ENCODE results near the gene HLA-DOB.
"Not testable (repeated sequence)": the region's sequence is repeated elsewhere in the genome, so short reads cannot be mapped to it uniquely, and the experiment has no call there.

HLA-DOB gene

GRCh38 chr6:32807020-32807580, 9.7 kb downstream of the HLA-DOB start:
- Mint-ChIP-seq H3K4me3 (no peak overlapping the region), H3K27ac (no peak overlapping the region), H3K36me3 (ENCODE audit: low read depth) (peaks cover 2% of the 10 kb centered on the region), H3K9me3 (no peaks in the 10 kb centered on the region), H3K27me3 (peaks cover 39% of the 10 kb centered on the region), H3K4me1 (no peaks in the 10 kb centered on the region)
- ATAC-seq (no peak), DNase-seq (no peak)

- H3K36me3 Mint-ChIP-seq (ENCODE audit: low read depth); ATAC-seq; H3K27ac Mint-ChIP-seq; DNase-seq; H3K4me1 Mint-ChIP-seq; H3K4me3 Mint-ChIP-seq; H3K9me3 Mint-ChIP-seq: not testable (repeated sequence)
- H3K27me3 Mint-ChIP-seq, result peaks cover 44% of the 10 kb centered on the region
These were observed 11.4 kb downstream of the HLA-DOB start for GRCh38 chr6:32805404-32805803.

GRCh38 chr6:32803416-32803815, 13.4 kb downstream of the HLA-DOB start:
- H3K4me1 Mint-ChIP-seq, result no peaks in the 10 kb centered on the region
- DNase-seq (no peak), ATAC-seq (no peak)
- no peak overlapping the region for H3K27ac Mint-ChIP-seq
- peaks cover 48% of the 10 kb centered on the region for H3K27me3 Mint-ChIP-seq
- H3K4me3 Mint-ChIP-seq, result no peak overlapping the region
- H3K9me3 Mint-ChIP-seq, result peaks cover 5% of the 10 kb centered on the region
- no peaks in the 10 kb centered on the region for H3K36me3 Mint-ChIP-seq (ENCODE audit: low read depth)

GRCh38 chr6:32799740-32800139, 17.1 kb downstream of the HLA-DOB start:
- no peak overlapping the region for H3K4me3 Mint-ChIP-seq
- H3K27me3 Mint-ChIP-seq, result peaks cover 42% of the 10 kb centered on the region
- no peak overlapping the region for H3K27ac Mint-ChIP-seq
- H3K4me1 Mint-ChIP-seq, result peaks cover 15% of the 10 kb centered on the region
- ATAC-seq (no peak), DNase-seq (no peak)
- peaks cover 5% of the 10 kb centered on the region for H3K9me3 Mint-ChIP-seq
- no peaks in the 10 kb centered on the region for H3K36me3 Mint-ChIP-seq (ENCODE audit: low read depth)

- Mint-ChIP-seq H3K4me3 (no peak overlapping the region), H3K27ac (no peak overlapping the region), H3K36me3 (ENCODE audit: low read depth) (no peaks in the 10 kb centered on the region), H3K27me3 (peaks cover 41% of the 10 kb centered on the region), H3K9me3 (peaks cover 5% of the 10 kb centered on the region), H3K4me1 (peaks cover 21% of the 10 kb centered on the region)
- ATAC-seq (no peak), DNase-seq (no peak)
These were observed 17.6 kb downstream of the HLA-DOB start for GRCh38 chr6:32799168-32799567.

- DNase-seq (peak; percentile 86), ATAC-seq (peak; percentile 72)
- peaks cover 27% of the 10 kb centered on the region for H3K4me1 Mint-ChIP-seq
- H3K36me3 Mint-ChIP-seq (ENCODE audit: low read depth), result no peaks in the 10 kb centered on the region
- peaks cover 5% of the 10 kb centered on the region for H3K9me3 Mint-ChIP-seq
- H3K4me3 Mint-ChIP-seq, result peak overlapping the region; percentile 62
- peaks cover 31% of the 10 kb centered on the region for H3K27me3 Mint-ChIP-seq
- peak overlapping the region; percentile 50 for H3K27ac Mint-ChIP-seq
These were observed 19.7 kb downstream of the HLA-DOB start for GRCh38 chr6:32796848-32797776.

GRCh38 chr6:32794510-32794909, 22.3 kb downstream of the HLA-DOB start:
- Mint-ChIP-seq H3K4me1 (peaks cover 27% of the 10 kb centered on the region), H3K27me3 (peaks cover 29% of the 10 kb centered on the region), H3K27ac (no peak overlapping the region), H3K9me3 (peaks cover 5% of the 10 kb centered on the region), H3K36me3 (ENCODE audit: low read depth) (no peaks in the 10 kb centered on the region), H3K4me3 (no peak overlapping the region)
- no peak for ATAC-seq
- no peak for DNase-seq

- ATAC-seq (no peak), DNase-seq (no peak)
- Mint-ChIP-seq H3K36me3 (ENCODE audit: low read depth) (no peaks in the 10 kb centered on the region), H3K27me3 (peaks cover 34% of the 10 kb centered on the region), H3K4me3 (no peak overlapping the region), H3K9me3 (no peaks in the 10 kb centered on the region), H3K27ac (no peak overlapping the region), H3K4me1 (peaks cover 27% of the 10 kb centered on the region)
These were observed 23.8 kb downstream of the HLA-DOB start for GRCh38 chr6:32792901-32793435.

GRCh38 chr6:32790306-32790705, 26.5 kb downstream of the HLA-DOB start:
- ATAC-seq (no peak), DNase-seq (no peak)
- Mint-ChIP-seq H3K4me1 (peaks cover 15% of the 10 kb centered on the region), H3K27ac (no peak overlapping the region), H3K9me3 (no peaks in the 10 kb centered on the region), H3K4me3 (no peak overlapping the region), H3K27me3 (peaks cover 41% of the 10 kb centered on the region), H3K36me3 (ENCODE audit: low read depth) (no peaks in the 10 kb centered on the region)

- no peaks in the 10 kb centered on the region for H3K36me3 Mint-ChIP-seq (ENCODE audit: low read depth)
- no peak overlapping the region for H3K27ac Mint-ChIP-seq
- no peak overlapping the region for H3K4me3 Mint-ChIP-seq
- no peaks in the 10 kb centered on the region for H3K9me3 Mint-ChIP-seq
- no peaks in the 10 kb centered on the region for H3K4me1 Mint-ChIP-seq
- peak; percentile 68 for ATAC-seq
- H3K27me3 Mint-ChIP-seq, result peaks cover 26% of the 10 kb centered on the region
- peak; percentile 20 for DNase-seq
These were observed 30.8 kb downstream of the HLA-DOB start for GRCh38 chr6:32785781-32786533.

GRCh38 chr6:32782923-32783322, 33.9 kb downstream of the HLA-DOB start:
- H3K27ac Mint-ChIP-seq; H3K9me3 Mint-ChIP-seq; DNase-seq; H3K4me3 Mint-ChIP-seq; H3K36me3 Mint-ChIP-seq (ENCODE audit: low read depth); H3K4me1 Mint-ChIP-seq; ATAC-seq: not testable (repeated sequence)
- peaks cover 19% of the 10 kb centered on the region for H3K27me3 Mint-ChIP-seq

GRCh38 chr6:32779036-32779435, 37.8 kb downstream of the HLA-DOB start:
- no peaks in the 10 kb centered on the region for H3K9me3 Mint-ChIP-seq
- ATAC-seq (no peak), DNase-seq (no peak)
- no peaks in the 10 kb centered on the region for H3K36me3 Mint-ChIP-seq (ENCODE audit: low read depth)
- peaks cover 5% of the 10 kb centered on the region for H3K27me3 Mint-ChIP-seq
- no peak overlapping the region for H3K27ac Mint-ChIP-seq
- H3K4me3 Mint-ChIP-seq, result no peak overlapping the region
- H3K4me1 Mint-ChIP-seq, result no peaks in the 10 kb centered on the region

GRCh38 chr6:32775071-32775470, 41.7 kb downstream of the HLA-DOB start:
- no peaks in the 10 kb centered on the region for H3K36me3 Mint-ChIP-seq (ENCODE audit: low read depth)
- no peaks in the 10 kb centered on the region for H3K9me3 Mint-ChIP-seq
- peaks cover 14% of the 10 kb centered on the region for H3K27me3 Mint-ChIP-seq
- H3K4me3 Mint-ChIP-seq, result no peak overlapping the region
- DNase-seq (no peak), ATAC-seq (no peak)
- H3K4me1 Mint-ChIP-seq, result peaks cover 4% of the 10 kb centered on the region
- no peak overlapping the region for H3K27ac Mint-ChIP-seq

GRCh38 chr6:32774426-32774825, 42.4 kb downstream of the HLA-DOB start:
- no peaks in the 10 kb centered on the region for H3K36me3 Mint-ChIP-seq (ENCODE audit: low read depth)
- no peak overlapping the region for H3K27ac Mint-ChIP-seq
- no peaks in the 10 kb centered on the region for H3K9me3 Mint-ChIP-seq
- DNase-seq, result no peak
- no peak for ATAC-seq
- no peak overlapping the region for H3K4me3 Mint-ChIP-seq
- peaks cover 4% of the 10 kb centered on the region for H3K4me1 Mint-ChIP-seq
- peaks cover 20% of the 10 kb centered on the region for H3K27me3 Mint-ChIP-seq

Measured in activated naive CD8-positive, alpha-beta T cell treated with anti-CD3 and anti-CD28 coated beads, Interleukin-2, amount 50 U/mL, for 24 hours (primary cell).